ENCODE measurements around the gene KRTAP24-1.

The KRTAP24-1 gene

GRCh38 chr21:30282850-30283249 lies at the start of gene KRTAP24-1:
Gene KRTAP24-1, minus strand, starts transcription at chr21:30282950. Its CDS starts 18 bp downstream, at chr21:30282932.
- no peak for FAIRE-seq

GRCh38 chr21:30329203-30329875 lies 46.6 kb upstream of the KRTAP24-1 start:
- FAIRE-seq = no peak
- peak; percentile 32 for DNase-seq (ENCODE audit: low spot score)

More at GRCh38 chr21:30282850-30283249, at the start of gene KRTAP24-1:
- DNase-seq (ENCODE audit: low spot score) = no peak

GRCh38 chr21:30326390-30326789 lies 43.6 kb upstream of the KRTAP24-1 start:
- no peak for FAIRE-seq
- no peak for DNase-seq (ENCODE audit: low spot score)

- FAIRE-seq (no peak), DNase-seq (ENCODE audit: low spot score) (no peak)
Measured at GRCh38 chr21:30320215-30320614, 37.5 kb upstream of the KRTAP24-1 start, which contains the start of gene KRTAP26-1. Gene KRTAP26-1, minus strand, starts transcription at chr21:30320315. Its CDS starts 280 bp downstream, at chr21:30320035.

- DNase-seq (ENCODE audit: low spot score) = no peak
- FAIRE-seq = no peak
Measured at GRCh38 chr21:30315701-30316100, 33.0 kb upstream of the KRTAP24-1 start.

- DNase-seq (ENCODE audit: low spot score) (peak; percentile 18), FAIRE-seq (no peak)
Measured at GRCh38 chr21:30306884-30307283, 24.1 kb upstream of the KRTAP24-1 start.

- FAIRE-seq = no peak
Measured at GRCh38 chr21:30305136-30305535, 22.4 kb upstream of the KRTAP24-1 start.

GRCh38 chr21:30289215-30289614 lies 6.5 kb upstream of the KRTAP24-1 start, which contains the start of gene KRTAP25-1:
Gene KRTAP25-1, minus strand, starts transcription at chr21:30289514. Its CDS starts 24 bp downstream, at chr21:30289490.
- DNase-seq (ENCODE audit: low spot score) (no peak), FAIRE-seq (no peak)

More at GRCh38 chr21:30305136-30305535, 22.4 kb upstream of the KRTAP24-1 start:
- no peak for DNase-seq (ENCODE audit: low spot score)

GRCh38 chr21:30271611-30272010 lies 11.1 kb downstream of the KRTAP24-1 start:
- FAIRE-seq (no peak), DNase-seq (ENCODE audit: low spot score) (no peak)

- peak; percentile 30 for FAIRE-seq
Measured at GRCh38 chr21:30271156-30271555, 11.6 kb downstream of the KRTAP24-1 start.

GRCh38 chr21:30269803-30270530 lies 12.8 kb downstream of the KRTAP24-1 start:
- FAIRE-seq (no peak), DNase-seq (ENCODE audit: low spot score) (no peak)

More at GRCh38 chr21:30271156-30271555, 11.6 kb downstream of the KRTAP24-1 start:
- no peak for DNase-seq (ENCODE audit: low spot score)

- no peak for DNase-seq (ENCODE audit: low spot score)
- FAIRE-seq = no peak
Measured at GRCh38 chr21:30268608-30269197, 14.0 kb downstream of the KRTAP24-1 start.

- DNase-seq (ENCODE audit: low spot score) (peak; percentile 44), FAIRE-seq (peak; percentile 83)
Measured at GRCh38 chr21:30257773-30258172, 25.0 kb downstream of the KRTAP24-1 start.

GRCh38 chr21:30256100-30256499 lies 26.6 kb downstream of the KRTAP24-1 start:
- FAIRE-seq (no peak), DNase-seq (ENCODE audit: low spot score) (no peak)

- DNase-seq (ENCODE audit: low spot score) = no peak
Measured at GRCh38 chr21:30255679-30256078, 27.1 kb downstream of the KRTAP24-1 start.

GRCh38 chr21:30251781-30252180 lies 31.0 kb downstream of the KRTAP24-1 start:
- no peak for FAIRE-seq
- no peak for DNase-seq (ENCODE audit: low spot score)

More at GRCh38 chr21:30255679-30256078, 27.1 kb downstream of the KRTAP24-1 start:
- FAIRE-seq = no peak

GRCh38 chr21:30249936-30250335 lies 32.8 kb downstream of the KRTAP24-1 start:
- no peak for DNase-seq (ENCODE audit: low spot score)
- peak; percentile 30 for FAIRE-seq

GRCh38 chr21:30248844-30249243 lies 33.9 kb downstream of the KRTAP24-1 start:
- FAIRE-seq (no peak), DNase-seq (ENCODE audit: low spot score) (no peak)

GRCh38 chr21:30245061-30245460 lies 37.7 kb downstream of the KRTAP24-1 start:
- FAIRE-seq (no peak), DNase-seq (ENCODE audit: low spot score) (no peak)

GRCh38 chr21:30243691-30244090 lies 39.1 kb downstream of the KRTAP24-1 start:
- no peak for DNase-seq (ENCODE audit: low spot score)
- no peak for FAIRE-seq

- DNase-seq (ENCODE audit: low spot score) = no peak
- no peak for FAIRE-seq
Measured at GRCh38 chr21:30240661-30241060, 42.1 kb downstream of the KRTAP24-1 start.

GRCh38 chr21:30238168-30238567 lies 44.6 kb downstream of the KRTAP24-1 start:
- DNase-seq (ENCODE audit: low spot score) (no peak), FAIRE-seq (no peak)
